H1 (cell line): Measurements from ENCODE around the gene VAPA. TPM values are rescaled to one million over a fixed set of nuclear protein-coding genes. Genes with fewer than 3 reads are reported as not detected.

Experiments used
- CTCF ChIA-PET: fragments of 300-600 bp; sonication (Branson Sonifier 250); formaldehyde crosslinking; loops from one replicate; lab custom pipeline; 2021; ENCODE audit not compliant: partially characterized antibody; lab: Charles Lee
- POLR2A ChIA-PET: fragments of 300-600 bp; sonication (Branson Sonifier 250); formaldehyde crosslinking; loops from one replicate; lab custom pipeline; 2021; ENCODE audit warnings: inconsistent platforms; ENCODE audit not compliant: partially characterized antibody; lab: Charles Lee
- DNase-seq, 2 experiments: peaks; one replicate each; pipeline versions ENCODE4 v3.0.0 to v3.0.0-alpha.2; 2010 to 2022; ENCODE audit warnings: low spot score in 2 of 2, low read depth in 1 of 2, mixed read lengths in 1 of 2
- FAIRE-seq: peaks from 2 replicates; lab custom pipeline; 2011; peaks lifted over from hg19 to GRCh38; lab: Jason Lieb, UNC
- H2AFZ ChIP-seq: 2 replicates; pipeline ENCODE4 v1.8.1; 2012; ENCODE audit warnings: low read length, inconsistent platforms
- H2AK5ac ChIP-seq: 2 replicates; pipeline ENCODE4 v1.6.1; 2013; ENCODE audit warnings: low read depth, low read length
- H2BK120ac ChIP-seq: replicated peaks from 2 replicates; pipeline ENCODE3; 2013; ENCODE audit warnings: low read depth, low read length, inconsistent platforms
- H2BK12ac ChIP-seq: 2 replicates; pipeline ENCODE4 v1.6.1; 2013; ENCODE audit warnings: low read depth, low read length
- H2BK15ac ChIP-seq: 2 replicates; pipeline ENCODE4 v1.6.1; 2013; ENCODE audit warnings: low read length
- H2BK20ac ChIP-seq: 2 replicates; pipeline ENCODE4 v1.6.1; 2013; ENCODE audit warnings: low read length
- H2BK5ac ChIP-seq: 2 replicates; pipeline ENCODE4 v1.6.1; 2013; ENCODE audit warnings: low read depth, low read length
- H3K14ac ChIP-seq: 2 replicates; pipeline ENCODE4 v1.6.1; 2013; ENCODE audit warnings: inconsistent platforms; ENCODE audit not compliant: insufficient read length
- H3K18ac ChIP-seq: 2 replicates; pipeline ENCODE4 v1.6.1; 2013; ENCODE audit warnings: low read length; ENCODE audit errors: extremely low read depth
- H3K23ac ChIP-seq: 2 replicates; pipeline ENCODE4 v1.6.1; 2013; ENCODE audit warnings: inconsistent platforms; ENCODE audit not compliant: insufficient read length
- H3K23me2 ChIP-seq: 2 replicates; pipeline ENCODE4 v1.6.1; 2013; ENCODE audit warnings: low read depth, low read length
- H3K27ac ChIP-seq: 2 replicates; pipeline ENCODE4 v1.6.1; 2011; ENCODE audit warnings: low read depth, low read length, inconsistent platforms
- H3K27me3 ChIP-seq, 4 experiments: replicated peaks in 1 of 4; 1 replicate in 1 of 4; 2 replicates in 3 of 4; pipeline versions ENCODE4 v1.6.1 to v1.8.1; 2011 to 2013; ENCODE audit warnings: low read length in 3 of 4, mild to moderate bottlenecking in 3 of 4, inconsistent platforms in 2 of 4, mixed read lengths in 2 of 4, moderate library complexity in 1 of 4; ENCODE audit not compliant: control insufficient read depth in 3 of 4, insufficient read depth in 3 of 4; ENCODE audit errors: extremely low read depth in 1 of 4
- H3K36me3 ChIP-seq, 4 experiments: 2 replicates each; pipeline versions ENCODE4 v1.6.1 to v1.8.1; 2011 to 2013; ENCODE audit warnings: mild to moderate bottlenecking in 4 of 4, low read length in 3 of 4, moderate library complexity in 2 of 4, control low read depth in 1 of 4, inconsistent platforms in 1 of 4; ENCODE audit not compliant: insufficient read depth in 4 of 4, control insufficient read depth in 2 of 4
- H3K4ac ChIP-seq: replicated peaks from 2 replicates; pipeline ENCODE3; 2013; ENCODE audit warnings: low read length, low read depth, mixed read lengths, inconsistent platforms; ENCODE audit not compliant: insufficient read length
- H3K4me1 ChIP-seq, 4 experiments: replicated peaks in 1 of 4; 1 replicate in 1 of 4; 2 replicates in 3 of 4; pipeline versions ENCODE4 v1.6.1 to v1.8.1; 2011 to 2013; ENCODE audit warnings: low read length in 3 of 4, inconsistent platforms in 2 of 4, mixed read lengths in 1 of 4; ENCODE audit not compliant: insufficient read depth in 4 of 4, control insufficient read depth in 3 of 4
- H3K4me2 ChIP-seq, 2 experiments: 2 replicates each; pipeline versions ENCODE4 v1.6.1 to v1.8.1; 2011 to 2013; ENCODE audit warnings: low read depth in 2 of 2, low read length in 2 of 2, control low read depth in 1 of 2, inconsistent platforms in 1 of 2, mild to moderate bottlenecking in 1 of 2; ENCODE audit not compliant: insufficient read depth in 1 of 2
- H3K4me3 ChIP-seq, 4 experiments: fragments of 200-600, 300-600 bp in 1 of 4; sonication (generic), shearing (Covaris generic), sonication (Bioruptor Twin) in 1 of 4; 2 replicates each; pipeline versions ENCODE4 v1.5.1 to v1.8.1; 2011 to 2016; ENCODE audit warnings: low read length in 4 of 4, low read depth in 3 of 4, control low read depth in 2 of 4, inconsistent platforms in 2 of 4, mild to moderate bottlenecking in 2 of 4, mixed read lengths in 1 of 4, moderate library complexity in 1 of 4; ENCODE audit not compliant: insufficient read depth in 2 of 4; ENCODE audit errors: extremely low read depth in 1 of 4
- H3K56ac ChIP-seq: replicated peaks from 2 replicates; pipeline ENCODE3; 2013; ENCODE audit warnings: low read depth, mild to moderate bottlenecking, mixed read lengths, low read length, inconsistent platforms; ENCODE audit not compliant: insufficient read length
- H3K79me1 ChIP-seq: 2 replicates; pipeline ENCODE4 v1.6.1; 2013; ENCODE audit warnings: low read depth, low read length, control low read depth
- H3K79me2 ChIP-seq, 2 experiments: 2 replicates each; pipeline versions ENCODE4 v1.6.1 to v1.8.1; 2012 to 2013; ENCODE audit warnings: low read length in 2 of 2, mild to moderate bottlenecking in 2 of 2, inconsistent platforms in 1 of 2; ENCODE audit not compliant: insufficient read depth in 2 of 2, control insufficient read depth in 1 of 2
- H3K9ac ChIP-seq, 4 experiments: replicated peaks in 1 of 4; 1 replicate in 1 of 4; 2 replicates in 3 of 4; pipeline versions ENCODE4 v1.6.1 to v1.8.1; 2011 to 2013; ENCODE audit warnings: low read depth in 3 of 4, low read length in 3 of 4, control low read depth in 2 of 4, mild to moderate bottlenecking in 2 of 4, moderate library complexity in 2 of 4, inconsistent platforms in 1 of 4; ENCODE audit errors: extremely low read depth in 1 of 4
- H3K9me3 ChIP-seq, 2 experiments: 2 replicates each; pipeline versions ENCODE4 v1.6.1 to v1.8.1; 2012 to 2013; ENCODE audit warnings: mild to moderate bottlenecking in 2 of 2, moderate library complexity in 2 of 2, control low read depth in 1 of 2, inconsistent platforms in 1 of 2, low read depth in 1 of 2, low read length in 1 of 2, mixed read lengths in 1 of 2; ENCODE audit not compliant: insufficient read depth in 2 of 2
- H4K20me1 ChIP-seq, 2 experiments: replicated peaks in 1 of 2; 2 replicates each; pipeline versions ENCODE3 to v1.8.1; 2011 to 2013; ENCODE audit warnings: inconsistent platforms in 2 of 2, low read length in 2 of 2, mild to moderate bottlenecking in 1 of 2; ENCODE audit not compliant: insufficient read depth in 2 of 2, control insufficient read depth in 1 of 2
- H4K5ac ChIP-seq: 2 replicates; pipeline ENCODE4 v1.6.1; 2013; ENCODE audit warnings: low read length, low read depth, mixed read lengths, inconsistent platforms; ENCODE audit not compliant: insufficient read length
- H4K8ac ChIP-seq: 2 replicates; pipeline ENCODE4 v1.8.0; 2013; ENCODE audit warnings: mild to moderate bottlenecking, moderate library complexity, low read length, inconsistent platforms; ENCODE audit not compliant: insufficient read depth; ENCODE audit errors: extremely low read depth
- H4K91ac ChIP-seq: replicated peaks from 2 replicates; pipeline ENCODE3; 2013; ENCODE audit warnings: low read length, mixed read lengths, inconsistent platforms; ENCODE audit not compliant: insufficient read length
- BACH1 ChIP-seq: IDR thresholded peaks from 2 replicates; pipeline ENCODE4 v1.6.1; 2012; ENCODE audit warnings: low read length, improper control_type of control experiment
- CEBPB ChIP-seq: IDR thresholded peaks from 2 replicates; pipeline ENCODE4 v1.6.1; 2012; ENCODE audit warnings: low read depth, low read length
- HDAC6 ChIP-seq: IDR thresholded peaks from one replicate; pipeline ENCODE4 v1.7.1; 2012; ENCODE audit warnings: low read depth, mild to moderate bottlenecking, inconsistent platforms, low read length, moderate library complexity
- JUND ChIP-seq: IDR thresholded peaks from 2 replicates; pipeline ENCODE4 v1.6.1; 2011; ENCODE audit warnings: mild to moderate bottlenecking, improper control_type of control experiment, low read length
- MAFK ChIP-seq: IDR thresholded peaks from 2 replicates; pipeline ENCODE4 v1.6.1; 2012; ENCODE audit warnings: low read depth, mild to moderate bottlenecking, improper control_type of control experiment, low read length
- RBBP5 ChIP-seq: IDR thresholded peaks from 2 replicates; pipeline ENCODE4 v1.7.1; 2012; ENCODE audit warnings: low read depth, mild to moderate bottlenecking, inconsistent platforms, low read length, moderate library complexity, borderline replicate concordance
- TAF1 ChIP-seq: IDR thresholded peaks from 2 replicates; pipeline ENCODE4 v1.6.1; 2011; ENCODE audit warnings: mild to moderate bottlenecking, low read depth, low read length
- WGBS, 2 experiments: shearing (Covaris generic) in 1 of 2; methylation state at CpG; one replicate each; pipeline versions ENCODE4 v1.1.6 to v1.1.7; 2013 to 2015; ENCODE audit warnings: low lambda C conversion rate in 2 of 2, mixed read lengths in 2 of 2, inconsistent platforms in 1 of 2, low coverage in 1 of 2, missing lambda C conversion rate in 1 of 2; ENCODE audit not compliant: insufficient replicate concordance in 2 of 2, insufficient coverage in 1 of 2, insufficient read length in 1 of 2; ENCODE audit errors: extremely low coverage in 1 of 2, missing lambda C conversion rate in 1 of 2; 5-methylcytosine and 5-hydroxymethylcytosine counted together
- polyA plus RNA-seq, 7 experiments: library from polyadenylated mRNA; depleted of rRNA in 3 of 7; stranded (reverse) in 5 of 7; unstranded in 2 of 7; fragments of >200 nt in 5 of 7; fragments of 200-250 nt in 2 of 7; gene quantifications; 1 replicate in 5 of 7; 2 replicates in 1 of 7; 4 replicates in 1 of 7; pipeline versions ENCODE4 v1.2.1 to v1.2.3, GENCODE V29; 2011 to 2013; ENCODE audit warnings: missing spikeins in 2 of 7, mixed read lengths in 2 of 7
- total RNA-seq: library from RNA; stranded (reverse); fragmentation: NEBNext Ultra II Directional; extraction: Animal tissue kit (Norgen Biotek cat#: 25700); gene quantifications from 2 replicates; pipeline ENCODE4 v1.2.1, GENCODE V29; 2021
- TF ChIP-seq, protein P1 (sequence below): IDR thresholded peaks from 2 replicates; pipeline ENCODE4 v1.6.1; 2012; ENCODE audit warnings: low read length, inconsistent platforms

Gene VAPA
- total and polyA plus RNA-seq, 2 of the 8 experiments (the other 6 are each of a cell fraction or from before 2014, with no cell fraction given) = 79.7 to 130 TPM

DNA sequence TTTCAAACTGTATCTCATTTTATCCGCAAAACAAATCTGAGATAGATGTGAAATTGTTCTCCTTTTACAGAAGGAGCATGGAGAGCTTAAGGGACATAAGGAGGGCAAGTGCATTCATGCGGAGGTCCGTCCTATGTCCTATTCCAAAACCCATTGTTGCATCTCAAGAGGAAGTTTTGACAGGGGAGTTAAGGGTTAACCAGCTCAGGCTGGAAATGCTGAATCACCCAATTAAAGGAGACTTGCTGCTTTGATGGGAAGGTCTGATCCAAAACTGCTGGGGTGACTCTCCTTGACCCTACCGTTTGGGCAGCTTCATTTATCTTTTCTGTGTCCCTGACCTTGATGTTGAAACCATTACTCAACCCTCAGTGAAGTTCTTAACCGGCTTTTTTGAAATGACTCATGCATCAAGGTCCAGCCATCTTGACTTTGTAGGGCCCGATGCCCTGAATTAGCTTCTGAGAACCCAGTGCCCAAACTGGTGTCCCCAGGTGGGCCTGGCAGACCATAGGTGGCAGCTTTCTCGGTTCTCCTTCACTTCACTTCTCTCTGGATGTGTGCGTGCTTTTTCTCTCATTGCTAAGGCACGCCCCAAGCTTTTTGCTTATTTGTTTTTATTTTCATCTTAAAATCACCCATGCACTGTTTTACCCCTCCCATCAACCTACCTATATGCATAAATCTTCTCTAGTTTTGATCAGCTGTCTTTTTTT is 43.9 kb upstream of the VAPA start:
- TF ChIP-seq CEBPB (no peak), HDAC6 (no peak), BACH1 (peak; percentile 86), MAFK (peak; percentile 79), TAF1 (no peak), RBBP5 (no peak), JUND (peak; percentile 49; the same call in 1 of the 2 replicates)
- TF ChIP-seq, protein P1, sequence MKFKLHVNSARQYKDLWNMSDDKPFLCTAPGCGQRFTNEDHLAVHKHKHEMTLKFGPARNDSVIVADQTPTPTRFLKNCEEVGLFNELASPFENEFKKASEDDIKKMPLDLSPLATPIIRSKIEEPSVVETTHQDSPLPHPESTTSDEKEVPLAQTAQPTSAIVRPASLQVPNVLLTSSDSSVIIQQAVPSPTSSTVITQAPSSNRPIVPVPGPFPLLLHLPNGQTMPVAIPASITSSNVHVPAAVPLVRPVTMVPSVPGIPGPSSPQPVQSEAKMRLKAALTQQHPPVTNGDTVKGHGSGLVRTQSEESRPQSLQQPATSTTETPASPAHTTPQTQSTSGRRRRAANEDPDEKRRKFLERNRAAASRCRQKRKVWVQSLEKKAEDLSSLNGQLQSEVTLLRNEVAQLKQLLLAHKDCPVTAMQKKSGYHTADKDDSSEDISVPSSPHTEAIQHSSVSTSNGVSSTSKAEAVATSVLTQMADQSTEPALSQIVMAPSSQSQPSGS = no peak
- TF ChIP-seq, all 59 proteins: peak for 3
- Histone ChIP-seq H2BK15ac (no peak overlapping the region; the same call in 1 of the 2 replicates), H3K4ac (no peak overlapping the region), H4K91ac (no peak overlapping the region), H2BK12ac (peak overlapping the region; percentile 50; the same call in 1 of the 2 replicates), H3K79me1 (no peaks in the 10 kb centered on the region), H3K27me3 (peaks cover 0 to 2% (median 0%) of the 10 kb centered on the region in 4 experiments; a peak in 1 of 7 replicates), H3K4me1 (peaks cover 0 to 14% (median 7%) of the 10 kb centered on the region in 4 experiments; a peak in 4 of 7 replicates), H3K9ac (no peak overlapping the region; a peak in 1 of 7 replicates), H3K56ac (no peak overlapping the region), H3K79me2 (no peaks in the 10 kb centered on the region), H3K27ac (no peak overlapping the region), H2AFZ (peak overlapping the region; percentile 74), H3K36me3 (no peaks in the 10 kb centered on the region), H3K4me2 (0 out of 4 replicates have a peak overlapping the region, but pooled peaks of 1 of the 2 experiments have one; percentile 21), H3K9me3 (peaks cover 12 to 14% of the 10 kb centered on the region in 2 experiments; a peak in 3 of 4 replicates), H3K23ac (no peak overlapping the region), H3K18ac (peak overlapping the region; percentile 71), H2BK20ac (no peak overlapping the region), H3K14ac (no peak overlapping the region), H2BK5ac (no peak overlapping the region), H3K23me2 (no peaks in the 10 kb centered on the region), H3K4me3 (no peak overlapping the region), H4K8ac (no peak overlapping the region), H4K5ac (no peak overlapping the region), H2BK120ac (no peak overlapping the region), H2AK5ac (no peak overlapping the region), H4K20me1 (no peaks in the 10 kb centered on the region)
- 84% methylated on average over 9 of the region's 9 CpGs; no CpG with 5 or more reads in 1 of the 2 experiments for WGBS, 2 experiments
- ChIA-PET CTCF (interaction anchor here (0.6 to 2.2 kb wide), 6 partner anchors 9 to 157 kb away, joined by 3 to 7 read pairs (median 4); no protein-coding TSS in a partner anchor), POLR2A (interaction anchor here (0.6 to 1.8 kb wide), 4 partner anchors 10 to 812 kb away, joined by 3 to 6 read pairs (median 4); partner anchors contain the start of gene VAPA)
- FAIRE-seq = no peak
- no peak for DNase-seq
